ENCODE data around the gene EXOC6. TPM values are rescaled to one million over a fixed set of nuclear protein-coding genes. Genes with fewer than 3 reads are reported as not detected.

Gene EXOC6
- polyA plus RNA-seq, 1 experiment, result 23.8 TPM

- no peak for DNase-seq (ENCODE audit: low read depth)
- no peak overlapping the region for H3K4me3 ChIP-seq (ENCODE audit: low read depth, low read length)
- POLR2A ChIA-PET, result no interaction called here
- TF ChIP-seq CTCF (IDR thresholded peaks at IDR 0.05; ENCODE audit: insufficient read depth, low read depth, low read length), result no peak
- CTCF ChIA-PET, result interaction anchor here (1.0 to 1.5 kb wide), 3 partner anchors 46 to 154 kb away, joined by 3 read pairs; no protein-coding TSS in a partner anchor
- no peaks in the 10 kb centered on the region for H3K36me3 ChIP-seq (ENCODE audit: control insufficient read depth, insufficient read depth, low read length)
- no peaks in the 10 kb centered on the region for H3K27me3 ChIP-seq (ENCODE audit: control insufficient read depth, insufficient read depth, low read length)
Observed at GRCh38 chr10:92995509-92995908, 147.2 kb downstream of the EXOC6 start.

- no peak overlapping the region for H3K4me3 ChIP-seq (ENCODE audit: low read depth, low read length)
- ChIA-PET CTCF (interaction anchor here (1.3 to 2.1 kb wide), 3 partner anchors 9 to 42 kb away, joined by 5 to 11 read pairs (median 6); no protein-coding TSS in a partner anchor), POLR2A (no interaction called here)
- H3K27me3 ChIP-seq (ENCODE audit: control insufficient read depth, insufficient read depth, low read length), result no peaks in the 10 kb centered on the region
- no peak for TF ChIP-seq CTCF (IDR thresholded peaks at IDR 0.05; ENCODE audit: insufficient read depth, low read depth, low read length)
- no peak for DNase-seq (ENCODE audit: low read depth)
- no peaks in the 10 kb centered on the region for H3K36me3 ChIP-seq (ENCODE audit: control insufficient read depth, insufficient read depth, low read length)
Observed at GRCh38 chr10:92997620-92998019, 149.3 kb downstream of the EXOC6 start.

GRCh38 chr10:92999191-92999590, 150.9 kb downstream of the EXOC6 start:
- ChIA-PET CTCF (interaction anchor here (0.5 to 1.6 kb wide), 5 partner anchors 34 to 359 kb away, joined by 3 to 8 read pairs (median 3); no protein-coding TSS in a partner anchor), POLR2A (no interaction called here)

GRCh38 chr10:93006435-93007039, 158.2 kb downstream of the EXOC6 start:
- Histone ChIP-seq H3K27me3 (ENCODE audit: control insufficient read depth, insufficient read depth, low read length) (no peaks in the 10 kb centered on the region), H3K4me3 (ENCODE audit: low read depth, low read length) (no peak overlapping the region), H3K36me3 (ENCODE audit: control insufficient read depth, insufficient read depth, low read length) (no peaks in the 10 kb centered on the region)
- TF ChIP-seq CTCF (IDR thresholded peaks at IDR 0.05; ENCODE audit: insufficient read depth, low read depth, low read length), result peak; percentile 74
- CTCF ChIA-PET, result interaction anchor here (0.6 to 5.1 kb wide), 25 partner anchors 9 to 346 kb away, joined by 3 to 81 read pairs (median 4); no protein-coding TSS in a partner anchor
- POLR2A ChIA-PET, result interaction anchor here (0.7 kb wide), 1 partner anchor 346 kb away, joined by 3 read pairs; no protein-coding TSS in a partner anchor
- DNase-seq (ENCODE audit: low read depth), result no peak

More at GRCh38 chr10:92999191-92999590, 150.9 kb downstream of the EXOC6 start:
- Histone ChIP-seq H3K27me3 (ENCODE audit: control insufficient read depth, insufficient read depth, low read length) (no peaks in the 10 kb centered on the region), H3K4me3 (ENCODE audit: low read depth, low read length) (no peak overlapping the region), H3K36me3 (ENCODE audit: control insufficient read depth, insufficient read depth, low read length) (no peaks in the 10 kb centered on the region)
- no peak for TF ChIP-seq CTCF (IDR thresholded peaks at IDR 0.05; ENCODE audit: insufficient read depth, low read depth, low read length)
- DNase-seq (ENCODE audit: low read depth), result no peak

- H3K36me3 ChIP-seq (ENCODE audit: control insufficient read depth, insufficient read depth, low read length), result no peaks in the 10 kb centered on the region
- H3K27me3 ChIP-seq (ENCODE audit: control insufficient read depth, insufficient read depth, low read length), result no peaks in the 10 kb centered on the region
- CTCF ChIA-PET, result interaction anchor here (1.5 to 1.9 kb wide), 2 partner anchors 9 to 24 kb away, joined by 5 to 6 read pairs; no protein-coding TSS in a partner anchor
- POLR2A ChIA-PET, result no interaction called here
- no peak overlapping the region for H3K4me3 ChIP-seq (ENCODE audit: low read depth, low read length)
- DNase-seq (ENCODE audit: low read depth), result no peak
- no peak for TF ChIP-seq CTCF (IDR thresholded peaks at IDR 0.05; ENCODE audit: insufficient read depth, low read depth, low read length)
Observed at GRCh38 chr10:93015722-93016121, 167.4 kb downstream of the EXOC6 start.

All from BJ (cell line).